DOHH2 (cell line): ENCODE data around the gene LARGE1.

ENCODE experiments used
- H3F3A ChIP-seq: fragments of 200-600 bp; sonication (generic), shearing (Covaris generic); 2 replicates; pipeline ENCODE4 v1.6.0; 2016; ENCODE audit warnings: antibody characterized with exemption, mild to moderate bottlenecking; ENCODE audit not compliant: control insufficient read depth, insufficient read depth
- H3K27ac ChIP-seq: fragments of 200-600 bp; sonication (generic); 2 replicates; pipeline ENCODE4 v1.5.1; 2014; ENCODE audit warnings: low read depth, mild to moderate bottlenecking, low read length, moderate library complexity
- H3K27me3 ChIP-seq: fragments of 200-600 bp; sonication (generic); 2 replicates; pipeline ENCODE4 v1.6.1; 2014; ENCODE audit warnings: mild to moderate bottlenecking, low read length, mixed read lengths; ENCODE audit not compliant: control insufficient read depth
- H3K36me3 ChIP-seq: fragments of 200-600 bp; sonication (generic); 2 replicates; pipeline ENCODE4 v1.6.1; 2014; ENCODE audit warnings: mild to moderate bottlenecking, low read length, moderate library complexity, mixed read lengths; ENCODE audit not compliant: control insufficient read depth
- H3K4me1 ChIP-seq: fragments of 200-600 bp; sonication (generic); 2 replicates; pipeline ENCODE4 v1.6.1; 2014; ENCODE audit warnings: mild to moderate bottlenecking, low read length, mixed read lengths; ENCODE audit not compliant: control insufficient read depth
- H3K4me2 ChIP-seq: fragments of 200-600 bp; sonication (generic); 2 replicates; pipeline ENCODE4 v1.6.0; 2014; ENCODE audit warnings: mild to moderate bottlenecking, low read length, moderate library complexity
- H3K4me3 ChIP-seq: fragments of 200-600 bp; sonication (generic); 2 replicates; pipeline ENCODE4 v1.5.1; 2014; ENCODE audit warnings: mild to moderate bottlenecking, low read length, mixed read lengths
- H3K79me2 ChIP-seq: fragments of 200-600 bp; sonication (generic); 2 replicates; pipeline ENCODE4 v1.6.1; 2014; ENCODE audit warnings: mild to moderate bottlenecking, low read length, mixed read lengths; ENCODE audit not compliant: control insufficient read depth
- H3K9me2 ChIP-seq: fragments of 200-600 bp; sonication (generic); replicated peaks from 2 replicates; pipeline ENCODE4 v1.6.1; 2014; ENCODE audit warnings: mild to moderate bottlenecking, low read length, mixed read lengths; ENCODE audit not compliant: control insufficient read depth
- H3K9me3 ChIP-seq: fragments of 200-600 bp; sonication (generic); 2 replicates; pipeline ENCODE4 v1.6.1; 2014; ENCODE audit warnings: antibody characterized with exemption, low read length, mixed read lengths; ENCODE audit not compliant: control insufficient read depth, insufficient read depth
- H4K20me1 ChIP-seq: fragments of 200-600 bp; sonication (generic); 2 replicates; pipeline ENCODE4 v1.6.0; 2014; ENCODE audit warnings: low read depth, mild to moderate bottlenecking, antibody characterized with exemption, low read length, moderate library complexity; ENCODE audit not compliant: control insufficient read depth, insufficient read depth
- CTCF ChIP-seq: fragments of 200-600 bp; sonication (generic); IDR thresholded peaks from one replicate; pipeline ENCODE4 v1.5.1; 2014; ENCODE audit warnings: antibody characterized with exemption, mild to moderate bottlenecking, low read depth, low read length; ENCODE audit not compliant: poor library complexity, severe bottlenecking
- EZH2phosphoT487 ChIP-seq: fragments of 200-600 bp; sonication (generic); IDR thresholded peaks from 2 replicates; pipeline ENCODE4 v1.6.1; 2017; ENCODE audit warnings: borderline replicate concordance, mild to moderate bottlenecking, antibody characterized with exemption, low read length, moderate library complexity, mixed read lengths

LARGE1 gene

GRCh38 chr22:33886696-33887095, 33.6 kb downstream of the LARGE1 start:
- Histone ChIP-seq H3K27ac (no peak overlapping the region), H3K27me3 (no peaks in the 10 kb centered on the region), H3F3A (no peaks in the 10 kb centered on the region), H3K9me3 (no peaks in the 10 kb centered on the region), H3K9me2 (no peaks in the 10 kb centered on the region), H4K20me1 (no peaks in the 10 kb centered on the region), H3K36me3 (no peaks in the 10 kb centered on the region), H3K4me3 (no peak overlapping the region), H3K4me2 (no peak overlapping the region), H3K4me1 (no peaks in the 10 kb centered on the region), H3K79me2 (no peaks in the 10 kb centered on the region)
- TF ChIP-seq CTCF (no peak), EZH2phosphoT487 (no peak)

DNA sequence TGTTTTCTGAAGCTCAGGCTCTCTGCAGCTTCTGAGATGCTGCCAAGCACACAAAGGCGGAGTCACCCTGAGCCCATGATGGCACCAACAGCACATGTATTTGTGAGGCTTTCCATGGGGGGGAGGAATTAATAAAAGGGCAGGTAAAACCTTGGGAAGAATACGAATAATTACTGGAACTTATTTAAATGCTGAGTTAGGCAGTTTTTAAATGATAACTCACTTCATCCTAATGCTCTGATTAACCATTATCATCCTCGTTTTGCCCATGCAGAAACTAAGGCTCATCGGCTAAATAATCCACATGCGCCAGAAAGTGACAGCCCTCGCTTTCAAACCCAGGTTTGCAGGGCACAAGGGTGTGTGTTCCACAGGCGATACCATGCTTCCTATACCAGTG, 35.4 kb downstream of the LARGE1 start:
- Histone ChIP-seq H3K9me3 (no peaks in the 10 kb centered on the region), H3K4me3 (no peak overlapping the region), H3F3A (no peaks in the 10 kb centered on the region), H3K27ac (no peak overlapping the region), H3K27me3 (no peaks in the 10 kb centered on the region), H3K79me2 (no peaks in the 10 kb centered on the region), H4K20me1 (no peaks in the 10 kb centered on the region), H3K4me2 (no peak overlapping the region), H3K4me1 (no peaks in the 10 kb centered on the region), H3K36me3 (no peaks in the 10 kb centered on the region), H3K9me2 (no peaks in the 10 kb centered on the region)
- TF ChIP-seq CTCF (no peak), EZH2phosphoT487 (no peak)

DNA sequence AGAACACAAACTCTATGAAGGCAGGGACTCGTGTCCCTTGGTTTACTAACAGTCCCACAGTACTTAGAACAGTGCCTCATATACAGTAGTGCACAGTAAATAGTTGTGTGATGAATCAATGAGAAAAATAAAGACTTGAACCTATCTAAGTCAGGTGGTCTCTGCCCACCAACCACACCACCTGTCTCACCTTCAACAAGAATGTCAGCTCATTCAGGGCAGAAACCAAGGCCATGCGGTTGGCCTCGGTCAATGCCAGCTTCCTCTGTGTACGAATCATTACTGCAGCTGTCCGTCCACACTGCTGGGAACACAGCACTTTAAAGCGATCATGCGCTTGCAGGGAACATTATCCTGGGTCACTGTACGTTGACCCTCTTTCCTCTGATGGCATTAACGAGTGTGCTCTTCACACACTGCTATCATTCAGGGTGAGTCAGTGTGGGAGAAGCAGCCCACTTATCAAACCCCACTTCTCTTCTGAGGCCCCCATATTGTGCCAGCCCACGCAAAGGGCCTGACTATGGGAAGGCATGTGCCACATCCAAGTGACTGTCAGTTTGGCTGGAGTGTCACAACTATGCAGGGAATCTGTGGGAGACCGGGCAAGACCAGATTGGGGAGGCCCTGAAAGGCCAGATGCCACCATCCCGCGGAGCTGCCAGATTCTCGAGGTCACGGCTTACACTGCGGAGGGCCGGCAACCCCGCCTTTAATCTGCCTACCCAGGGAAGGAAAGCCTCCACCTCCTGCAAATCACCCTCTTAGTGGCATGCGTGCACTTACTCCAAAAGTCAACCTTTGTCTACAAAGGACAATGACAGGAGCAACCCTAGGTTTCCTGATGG, 36.1 kb downstream of the LARGE1 start:
- Histone ChIP-seq H4K20me1 (no peaks in the 10 kb centered on the region), H3K27ac (no peak overlapping the region), H3K4me2 (no peak overlapping the region), H3K9me3 (no peaks in the 10 kb centered on the region), H3K36me3 (no peaks in the 10 kb centered on the region), H3K27me3 (no peaks in the 10 kb centered on the region), H3K9me2 (no peaks in the 10 kb centered on the region), H3K79me2 (no peaks in the 10 kb centered on the region), H3F3A (no peaks in the 10 kb centered on the region), H3K4me1 (no peaks in the 10 kb centered on the region), H3K4me3 (no peak overlapping the region)
- no peak for TF ChIP-seq EZH2phosphoT487

DNA sequence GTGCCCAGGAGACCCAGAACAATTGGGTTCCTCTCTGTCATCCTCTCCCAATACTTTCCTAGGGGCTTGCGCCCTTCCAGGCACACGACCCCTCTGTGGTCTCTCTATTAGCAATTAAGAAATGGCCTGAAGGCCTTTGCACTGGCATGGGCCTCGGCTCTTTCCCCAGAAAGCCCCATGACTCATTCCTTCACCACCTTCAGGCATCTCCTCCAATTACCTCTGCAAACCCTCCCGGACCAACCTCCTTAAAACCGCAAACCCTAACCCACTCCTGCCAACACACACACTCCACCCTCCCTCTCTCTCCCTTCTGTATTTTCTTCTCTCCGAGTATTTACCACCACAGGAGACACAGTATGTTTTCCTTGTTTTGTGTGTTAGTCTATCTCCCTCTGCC, 36.7 kb downstream of the LARGE1 start:
- no peak overlapping the region for H3K4me2 ChIP-seq
- no peaks in the 10 kb centered on the region for H3K27me3 ChIP-seq
- H3K9me3 ChIP-seq = no peaks in the 10 kb centered on the region
- no peaks in the 10 kb centered on the region for H3F3A ChIP-seq
- H4K20me1 ChIP-seq = no peaks in the 10 kb centered on the region
- no peaks in the 10 kb centered on the region for H3K4me1 ChIP-seq
- H3K4me3 ChIP-seq = no peak overlapping the region
- no peak overlapping the region for H3K27ac ChIP-seq
- H3K9me2 ChIP-seq = no peaks in the 10 kb centered on the region
- no peak for TF ChIP-seq CTCF
- no peak for TF ChIP-seq EZH2phosphoT487
- H3K36me3 ChIP-seq = no peaks in the 10 kb centered on the region
- no peaks in the 10 kb centered on the region for H3K79me2 ChIP-seq
